Hepatocyte (in vitro differentiated cells): ENCODE measurements around the gene IL16. TPM values are rescaled to one million over a fixed set of nuclear protein-coding genes. Genes with fewer than 3 reads are reported as not detected.

Experiments
- DNase-seq: peaks from one replicate; pipeline ENCODE4 v3.0.0-alpha.2; 2016; ENCODE audit warnings: low spot score
- H2AFZ ChIP-seq: fragments of 200-600 bp; sonication (generic); 2 replicates; pipeline ENCODE4 v1.6.0; 2016; ENCODE audit warnings: antibody characterized with exemption, mild to moderate bottlenecking
- H3K27ac ChIP-seq: fragments of 200-600 bp; sonication (generic); 2 replicates; pipeline ENCODE4 v1.5.1; 2016; ENCODE audit warnings: mild to moderate bottlenecking
- H3K27me3 ChIP-seq: fragments of 200-600 bp; sonication (generic); 2 replicates; pipeline ENCODE4 v1.6.1; 2016
- H3K36me3 ChIP-seq: fragments of 200-600 bp; sonication (generic); replicated peaks from 2 replicates; pipeline ENCODE4 v1.5.1; 2016; ENCODE audit warnings: low read depth; ENCODE audit not compliant: insufficient read depth
- H3K4me1 ChIP-seq: fragments of 200-600 bp; sonication (generic); 2 replicates; pipeline ENCODE4 v1.5.1; 2016; ENCODE audit warnings: mild to moderate bottlenecking, moderate library complexity; ENCODE audit not compliant: insufficient read depth
- H3K4me2 ChIP-seq: fragments of 200-600 bp; sonication (generic); 2 replicates; pipeline ENCODE4 v1.6.0; 2016
- H3K4me3 ChIP-seq: fragments of 200-600 bp; sonication (generic); 2 replicates; pipeline ENCODE4 v1.5.1; 2016; ENCODE audit warnings: mild to moderate bottlenecking
- H3K79me2 ChIP-seq: fragments of 200-600 bp; sonication (generic); 2 replicates; pipeline ENCODE4 v1.6.0; 2017; ENCODE audit warnings: mild to moderate bottlenecking
- H3K9me2 ChIP-seq: fragments of 200-600 bp; sonication (generic); replicated peaks from 2 replicates; pipeline ENCODE4 v1.6.0; 2017; ENCODE audit warnings: mild to moderate bottlenecking; ENCODE audit not compliant: insufficient read depth
- H3K9me3 ChIP-seq: fragments of 200-600 bp; sonication (generic); 2 replicates; pipeline ENCODE4 v1.5.1; 2016; ENCODE audit warnings: low read depth, mild to moderate bottlenecking
- H4K20me1 ChIP-seq: fragments of 200-600 bp; sonication (generic); 2 replicates; pipeline ENCODE4 v1.6.0; 2016; ENCODE audit warnings: mild to moderate bottlenecking; ENCODE audit not compliant: insufficient read depth, poor library complexity, severe bottlenecking
- CTCF ChIP-seq: fragments of 200-600 bp; sonication (generic); IDR thresholded peaks from 2 replicates; pipeline ENCODE4 v1.5.1; 2016; ENCODE audit warnings: antibody characterized with exemption, mild to moderate bottlenecking; ENCODE audit not compliant: poor library complexity
- EZH2 ChIP-seq: fragments of 200-600 bp; sonication (generic); IDR thresholded peaks from 2 replicates; pipeline ENCODE4 v1.6.1; 2016; ENCODE audit warnings: antibody characterized with exemption, mild to moderate bottlenecking, borderline replicate concordance
- EZH2phosphoT487 ChIP-seq: fragments of 200-600 bp; sonication (generic); IDR thresholded peaks from one replicate; pipeline ENCODE4 v1.6.1; 2018; ENCODE audit warnings: antibody characterized with exemption, mild to moderate bottlenecking, low read depth, moderate library complexity; ENCODE audit not compliant: unreplicated experiment, severe bottlenecking
- WGBS: methylation state at CpG from one replicate; pipeline ENCODE4 v1.1.6; 2016; ENCODE audit warnings: low lambda C conversion rate; ENCODE audit errors: missing lambda C conversion rate; 5-methylcytosine and 5-hydroxymethylcytosine counted together
- polyA plus RNA-seq: library from polyadenylated mRNA; unstranded; fragments of >200 nt; fragmentation: Nextera tagmentation; extraction: Ambion mirVana; gene quantifications from 2 replicates; pipeline ENCODE4 v1.2.1, GENCODE V29; 2016
- total RNA-seq: library from RNA; depleted of rRNA; stranded (reverse); fragments of >200 nt; gene quantifications from 2 replicates; pipeline ENCODE4 v1.2.3, GENCODE V29; 2014

The IL16 gene
- total and polyA plus RNA-seq, 2 experiments from 2014 or later, result 1.1 to 2.4 TPM

GRCh38 chr15:81152799-81153198 lies 43.9 kb upstream of the IL16 start:
- TF ChIP-seq EZH2 (no peak), EZH2phosphoT487 (no peak), CTCF (no peak)
- 90% methylated on average over 4 of the region's 4 CpGs for WGBS
- Histone ChIP-seq H3K4me2 (no peak overlapping the region), H3K9me3 (no peaks in the 10 kb centered on the region), H3K36me3 (no peaks in the 10 kb centered on the region), H3K4me1 (no peaks in the 10 kb centered on the region), H3K27me3 (no peaks in the 10 kb centered on the region), H2AFZ (no peak overlapping the region), H3K27ac (no peak overlapping the region), H3K9me2 (no peaks in the 10 kb centered on the region), H3K4me3 (no peak overlapping the region), H3K79me2 (no peaks in the 10 kb centered on the region), H4K20me1 (no peaks in the 10 kb centered on the region)
- no peak for DNase-seq

GRCh38 chr15:81155375-81156218 lies 41.1 kb upstream of the IL16 start:
- WGBS, result 49% methylated on average over 10 of the region's 10 CpGs
- H3K4me1 ChIP-seq, result no peaks in the 10 kb centered on the region
- no peak overlapping the region for H3K4me3 ChIP-seq
- H3K27ac ChIP-seq, result peak overlapping the region; percentile 17
- no peak overlapping the region for H2AFZ ChIP-seq
- H4K20me1 ChIP-seq, result no peaks in the 10 kb centered on the region
- H3K9me3 ChIP-seq, result no peaks in the 10 kb centered on the region
- TF ChIP-seq CTCF, result peak; percentile 66
- no peak for TF ChIP-seq EZH2
- no peaks in the 10 kb centered on the region for H3K36me3 ChIP-seq
- no peaks in the 10 kb centered on the region for H3K9me2 ChIP-seq
- H3K27me3 ChIP-seq, result no peaks in the 10 kb centered on the region
- DNase-seq, result peak; percentile 63
- H3K79me2 ChIP-seq, result no peaks in the 10 kb centered on the region
- H3K4me2 ChIP-seq, result no peak overlapping the region

- Histone ChIP-seq H3K79me2 (no peaks in the 10 kb centered on the region), H3K9me2 (no peaks in the 10 kb centered on the region), H3K9me3 (no peaks in the 10 kb centered on the region), H3K4me2 (no peak overlapping the region), H3K36me3 (no peaks in the 10 kb centered on the region), H3K4me1 (peaks cover 6% of the 10 kb centered on the region), H3K27me3 (no peaks in the 10 kb centered on the region), H2AFZ (no peak overlapping the region), H3K4me3 (no peak overlapping the region), H4K20me1 (no peaks in the 10 kb centered on the region), H3K27ac (peak overlapping the region; percentile 17)
- 90% methylated on average over 3 of the region's 3 CpGs for WGBS
- DNase-seq, result no peak
- no peak for TF ChIP-seq EZH2
- no peak for TF ChIP-seq EZH2phosphoT487
- TF ChIP-seq CTCF, result no peak
Observed at GRCh38 chr15:81156324-81156723, 40.4 kb upstream of the IL16 start.
